OCI-LY7 (cell line): ENCODE results near the gene ANGPTL4. TPM values are rescaled to one million over a fixed set of nuclear protein-coding genes. Genes with fewer than 3 reads are reported as not detected.
"Not testable (repeated sequence)": the region's sequence is repeated elsewhere in the genome, so short reads cannot be mapped to it uniquely, and the experiment has no call there.

Source experiments
- BruUV-seq: library from RNA; stranded (reverse); fragments of 400-500 nt; replicated peaks from 2 replicates; lab custom pipeline; 2021; lab: Mats Ljungman, UMichigan
- CTCF ChIA-PET: fragments of 300-600 bp; sonication (Branson Sonifier 250); formaldehyde crosslinking; loops from one replicate; lab custom pipeline; 2022; ENCODE audit warnings: antibody characterized with exemption; ENCODE audit not compliant: unreplicated experiment; lab: Charles Lee
- POLR2A ChIA-PET: fragments of 300-600 bp; sonication (Branson Sonifier 250); formaldehyde crosslinking; loops from one replicate; lab custom pipeline; 2022; ENCODE audit warnings: antibody characterized with exemption; lab: Charles Lee
- DNase-seq: peaks from one replicate; pipeline ENCODE4 v3.0.0-alpha.2; 2015; ENCODE audit warnings: low spot score
- H2AFZ ChIP-seq: fragments of 200-600 bp; sonication (generic), shearing (Covaris generic); 2 replicates; pipeline ENCODE4 v1.6.1; 2014; ENCODE audit warnings: mild to moderate bottlenecking, antibody characterized with exemption, low read length, moderate library complexity
- H3K27ac ChIP-seq: fragments of 200-600 bp; sonication (generic); 2 replicates; pipeline ENCODE4 v1.5.1; 2014; ENCODE audit warnings: mixed run types, low read depth, mild to moderate bottlenecking, moderate library complexity, low read length, inconsistent platforms; ENCODE audit not compliant: poor library complexity, severe bottlenecking
- H3K36me3 ChIP-seq: fragments of 200-600 bp; sonication (generic); 2 replicates; pipeline ENCODE4 v1.6.1; 2014; ENCODE audit warnings: mild to moderate bottlenecking, antibody characterized with exemption, low read length, moderate library complexity, mixed read lengths; ENCODE audit not compliant: insufficient read depth
- H3K4me1 ChIP-seq: fragments of 200-600 bp; sonication (generic); 2 replicates; pipeline ENCODE4 v1.5.1; 2014; ENCODE audit warnings: mild to moderate bottlenecking, low read length; ENCODE audit not compliant: insufficient read depth, poor library complexity, severe bottlenecking
- H3K4me2 ChIP-seq: fragments of 200-600 bp; sonication (generic); 2 replicates; pipeline ENCODE4 v1.6.1; 2014; ENCODE audit warnings: mild to moderate bottlenecking, low read length
- H3K4me3 ChIP-seq: fragments of 200-600 bp; sonication (generic); 2 replicates; pipeline ENCODE4 v1.5.1; 2014; ENCODE audit warnings: mild to moderate bottlenecking, low read depth, low read length; ENCODE audit not compliant: poor library complexity, severe bottlenecking
- H3K79me2 ChIP-seq: fragments of 200-600 bp; sonication (generic); 2 replicates; pipeline ENCODE4 v1.6.1; 2016; ENCODE audit warnings: low read depth, mild to moderate bottlenecking, low read length, moderate library complexity, mixed read lengths; ENCODE audit not compliant: insufficient read depth
- H3K9me2 ChIP-seq: fragments of 200-600 bp; sonication (generic); 2 replicates; pipeline ENCODE4 v1.6.1; 2016; ENCODE audit warnings: mild to moderate bottlenecking, low read length, mixed read lengths; ENCODE audit not compliant: insufficient read depth
- H3K9me3 ChIP-seq: fragments of 200-600 bp; sonication (generic); 2 replicates; pipeline ENCODE4 v1.6.1; 2014; ENCODE audit warnings: mild to moderate bottlenecking, mixed run types, low read length, mixed read lengths
- H4K20me1 ChIP-seq: fragments of 200-600 bp; sonication (generic); 2 replicates; pipeline ENCODE4 v1.6.1; 2014; ENCODE audit warnings: mild to moderate bottlenecking, antibody characterized with exemption, low read length, moderate library complexity, mixed read lengths; ENCODE audit not compliant: insufficient read depth
- CTCF ChIP-seq: fragments of 200-600 bp; sonication (generic); conservative IDR thresholded peaks from 2 replicates; pipeline ENCODE4 v1.5.1; 2014; ENCODE audit warnings: mild to moderate bottlenecking, antibody characterized with exemption, low read length, moderate library complexity, mixed read lengths
- EZH2phosphoT487 ChIP-seq: fragments of 200-600 bp; sonication (generic); IDR thresholded peaks from 2 replicates; pipeline ENCODE4 v1.6.1; 2018; ENCODE audit warnings: low read depth, borderline replicate concordance, mild to moderate bottlenecking, mixed run types, antibody characterized with exemption, low read length, moderate library complexity, mixed read lengths
- intact Hi-C: fragments of 100-400 bp; cut with micrococcal nuclease; formaldehyde crosslinking; loops from one replicate; pipeline ENCODE4 v1.10.0; 2022; ENCODE audit not compliant: unreplicated experiment
- total RNA-seq, 2 experiments: library from RNA; depleted of rRNA in 1 of 2; stranded (reverse); fragments of >200 nt in 1 of 2; shearing (Covaris generic) in 1 of 2; gene quantifications; 2 replicates each; pipeline ENCODE4 v1.2.3, GENCODE V29; 2014 to 2022

Gene ANGPTL4
- total RNA-seq, 2 experiments from 2014 or later = not detected

GRCh38 chr19:8386419-8386818, 22.5 kb downstream of the ANGPTL4 start:
- H3K4me3 ChIP-seq, POLR2A ChIA-PET, H3K27ac ChIP-seq, BruUV-seq, H2AFZ ChIP-seq, DNase-seq, intact Hi-C loops, H3K79me2 ChIP-seq, H4K20me1 ChIP-seq, H3K9me2 ChIP-seq, H3K36me3 ChIP-seq, CTCF ChIA-PET, H3K4me2 ChIP-seq, H3K4me1 ChIP-seq: not testable (repeated sequence)
- peaks cover 11% of the 10 kb centered on the region; the same call in 1 of the 2 replicates for H3K9me3 ChIP-seq

- Histone ChIP-seq H3K79me2 (peaks cover 12% of the 10 kb centered on the region; the same call in 1 of the 2 replicates), H3K4me1 (peaks cover 12% of the 10 kb centered on the region), H3K4me2 (no peak overlapping the region), H3K9me3 (peaks cover 11% of the 10 kb centered on the region; the same call in 1 of the 2 replicates), H3K9me2 (no peaks in the 10 kb centered on the region), H3K4me3 (no peak overlapping the region), H4K20me1 (0 out of 2 replicates have a peak, but pooled peaks cover 6% of the 10 kb centered on the region), H3K27ac (no peak overlapping the region), H3K36me3 (no peaks in the 10 kb centered on the region; the same call in 1 of the 2 replicates), H2AFZ (no peak overlapping the region)
- no peak for DNase-seq
- CTCF ChIA-PET = no interaction called here
- intact Hi-C loops = no loop called here
- POLR2A ChIA-PET = no interaction called here
- TF ChIP-seq EZH2phosphoT487 (no peak), CTCF (no peak)
- BruUV-seq = no TSS peak
These were observed 23.0 kb downstream of the ANGPTL4 start for GRCh38 chr19:8386990-8387389.

GRCh38 chr19:8387688-8388611, 24.0 kb downstream of the ANGPTL4 start:
- H2AFZ ChIP-seq = no peak overlapping the region
- no peak for DNase-seq
- H3K9me2 ChIP-seq = no peaks in the 10 kb centered on the region
- no TSS peak for BruUV-seq
- TF ChIP-seq EZH2phosphoT487 (no peak), CTCF (no peak)
- peaks cover 12% of the 10 kb centered on the region; the same call in 1 of the 2 replicates for H3K79me2 ChIP-seq
- intact Hi-C loops = no loop called here
- ChIA-PET POLR2A (interaction anchor here (0.6 kb wide), 1 partner anchor 66 kb away, joined by 4 read pairs; the partner anchor contains the start of gene RPS28), CTCF (no interaction called here)
- peaks cover 11% of the 10 kb centered on the region; the same call in 1 of the 2 replicates for H3K9me3 ChIP-seq
- 0 out of 2 replicates have a peak, but pooled peaks cover 6% of the 10 kb centered on the region for H4K20me1 ChIP-seq
- H3K4me1 ChIP-seq = peaks cover 14% of the 10 kb centered on the region
- no peak overlapping the region for H3K27ac ChIP-seq
- H3K4me3 ChIP-seq = no peak overlapping the region
- H3K4me2 ChIP-seq = no peak overlapping the region
- H3K36me3 ChIP-seq = no peaks in the 10 kb centered on the region; the same call in 1 of the 2 replicates
